Measurements from ENCODE around the gene RPH3AL. TPM values are rescaled to one million over a fixed set of nuclear protein-coding genes. Genes with fewer than 3 reads are reported as not detected.

The RPH3AL gene
- total RNA-seq, 1 experiment from 2014 or later: 3.0 TPM

DNA sequence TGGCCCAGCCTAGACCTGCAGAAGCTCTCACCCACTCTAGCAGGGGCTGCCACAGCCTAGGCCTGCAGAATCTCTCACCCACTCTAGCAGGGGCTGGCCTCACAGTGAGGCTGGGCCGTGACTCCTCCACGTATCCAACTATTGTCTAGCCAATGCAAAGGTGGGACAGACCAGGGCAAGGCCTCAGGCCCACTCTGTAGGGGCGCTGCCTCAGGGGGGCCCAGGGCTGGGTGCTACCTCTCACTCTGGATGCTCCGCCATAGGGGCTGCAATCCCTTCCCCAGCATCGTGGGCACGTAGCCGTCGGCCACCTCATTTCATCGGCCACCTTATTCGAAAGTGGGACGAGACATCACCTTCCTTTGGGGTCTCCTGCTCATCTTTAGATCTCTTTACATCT, 51.7 kb downstream of the RPH3AL start:
- no peak overlapping the region for H2BK5ac ChIP-seq (ENCODE audit: insufficient read length, low read length)
- no peaks in the 10 kb centered on the region for H3K9me3 ChIP-seq (ENCODE audit: control insufficient read depth, low read depth, low read length)
- H3K27ac ChIP-seq (ENCODE audit: insufficient read length, low read depth, low read length): no peak overlapping the region
- H2AFZ ChIP-seq (ENCODE audit: low read length): no peak overlapping the region
- Mint-ChIP-seq H3K27ac (peak overlapping the region; percentile 49 to 69 (median 66); a peak in 4 of 7 replicates), H3K9me3 (no peaks in the 10 kb centered on the region), H3K36me3 (ENCODE audit: insufficient read depth in 1 of 3, low read depth in 3 of 3) (no peaks in the 10 kb centered on the region; a peak in 1 of 7 replicates), H3K27me3 (ENCODE audit: low read depth) (peaks cover 11% of the 10 kb centered on the region), H3K4me1 (peaks cover 11 to 16% of the 10 kb centered on the region in 2 experiments), H3K4me3 (no peak overlapping the region)
- H3K79me2 ChIP-seq (ENCODE audit: insufficient read depth, low read length): no peaks in the 10 kb centered on the region
- no peak overlapping the region for H3K4ac ChIP-seq (ENCODE audit: low read depth, low read length)
- H3K79me1 ChIP-seq (ENCODE audit: insufficient read depth, low read depth, low read length, poor library complexity, severe bottlenecking): no peaks in the 10 kb centered on the region
- no peak overlapping the region for H3K9ac ChIP-seq (ENCODE audit: extremely low read depth, insufficient read length, low read length)
- H4K91ac ChIP-seq (ENCODE audit: insufficient read length, low read depth, low read length): no peak overlapping the region
- no peak overlapping the region for H2BK20ac ChIP-seq (ENCODE audit: low read depth, low read length, poor library complexity, severe bottlenecking)
- no peak overlapping the region for H3K14ac ChIP-seq (ENCODE audit: insufficient read depth, low read length)
- H4K5ac ChIP-seq (ENCODE audit: insufficient read length, low read depth, low read length): no peak overlapping the region
- TF ChIP-seq, protein P1, sequence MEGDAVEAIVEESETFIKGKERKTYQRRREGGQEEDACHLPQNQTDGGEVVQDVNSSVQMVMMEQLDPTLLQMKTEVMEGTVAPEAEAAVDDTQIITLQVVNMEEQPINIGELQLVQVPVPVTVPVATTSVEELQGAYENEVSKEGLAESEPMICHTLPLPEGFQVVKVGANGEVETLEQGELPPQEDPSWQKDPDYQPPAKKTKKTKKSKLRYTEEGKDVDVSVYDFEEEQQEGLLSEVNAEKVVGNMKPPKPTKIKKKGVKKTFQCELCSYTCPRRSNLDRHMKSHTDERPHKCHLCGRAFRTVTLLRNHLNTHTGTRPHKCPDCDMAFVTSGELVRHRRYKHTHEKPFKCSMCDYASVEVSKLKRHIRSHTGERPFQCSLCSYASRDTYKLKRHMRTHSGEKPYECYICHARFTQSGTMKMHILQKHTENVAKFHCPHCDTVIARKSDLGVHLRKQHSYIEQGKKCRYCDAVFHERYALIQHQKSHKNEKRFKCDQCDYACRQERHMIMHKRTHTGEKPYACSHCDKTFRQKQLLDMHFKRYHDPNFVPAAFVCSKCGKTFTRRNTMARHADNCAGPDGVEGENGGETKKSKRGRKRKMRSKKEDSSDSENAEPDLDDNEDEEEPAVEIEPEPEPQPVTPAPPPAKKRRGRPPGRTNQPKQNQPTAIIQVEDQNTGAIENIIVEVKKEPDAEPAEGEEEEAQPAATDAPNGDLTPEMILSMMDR (conservative IDR thresholded peaks at IDR 0.05): no peak
- H2BK15ac ChIP-seq (ENCODE audit: low read depth, low read length): no peak overlapping the region
- no peaks in the 10 kb centered on the region; the same call in 1 of the 2 replicates for H3K4me1 ChIP-seq (ENCODE audit: insufficient read depth, low read length)
- no peak overlapping the region for H2AK5ac ChIP-seq (ENCODE audit: insufficient read length, low read length)
- H3K23ac ChIP-seq (ENCODE audit: insufficient read length, low read depth, low read length): no peak overlapping the region
- no peaks in the 10 kb centered on the region for H4K20me1 ChIP-seq (ENCODE audit: control insufficient read depth, insufficient read depth, insufficient read length)
- no peak for DNase-seq
- no peak overlapping the region for H2BK120ac ChIP-seq (ENCODE audit: low read depth, low read length, poor library complexity, severe bottlenecking)
- no peak overlapping the region for H3K18ac ChIP-seq (ENCODE audit: insufficient read length, low read depth, low read length)
- no peak overlapping the region for H3K56ac ChIP-seq (ENCODE audit: insufficient read length, low read depth, low read length)
- H3K27me3 ChIP-seq (ENCODE audit: insufficient read depth, low read length): no peaks in the 10 kb centered on the region
- H3T11ph ChIP-seq (ENCODE audit: low read length): no peak overlapping the region
- no peak overlapping the region for H2BK12ac ChIP-seq (ENCODE audit: insufficient read length, low read depth, low read length)
- H3K23me2 ChIP-seq (ENCODE audit: insufficient read length, low read depth, low read length, poor library complexity, severe bottlenecking): no peaks in the 10 kb centered on the region
- no peak overlapping the region for H4K8ac ChIP-seq (replicated peaks; ENCODE audit: insufficient read length, low read depth, low read length)
- no CpG with 5 or more reads among the region's 11 CpGs for WGBS (ENCODE audit: extremely low coverage, insufficient read length, low lambda C conversion rate)
- no peak overlapping the region for H3K4me2 ChIP-seq (ENCODE audit: insufficient read depth, insufficient read length, low read length)

Data from H9 (cell line).